GM23248 (cell line): ENCODE measurements around the gene LRMDA. TPM values are rescaled to one million over a fixed set of nuclear protein-coding genes. Genes with fewer than 3 reads are reported as not detected.

Experiments used
- DNase-seq: peaks from one replicate; pipeline ENCODE4 v3.0.0-alpha.2; 2015
- H2AFZ ChIP-seq: fragments of 200-600 bp; sonication (generic); 2 replicates; pipeline ENCODE4 v1.6.1; 2016; ENCODE audit warnings: antibody characterized with exemption
- H3F3A ChIP-seq: fragments of 200-600 bp; sonication (generic); 2 replicates; pipeline ENCODE4 v1.6.1; 2016; ENCODE audit warnings: mild to moderate bottlenecking, antibody characterized with exemption, mixed run types; ENCODE audit not compliant: insufficient read depth
- H3K27ac ChIP-seq: fragments of 200-600 bp; sonication (generic); 2 replicates; pipeline ENCODE4 v1.5.1; 2016; ENCODE audit warnings: mild to moderate bottlenecking
- H3K27me3 ChIP-seq: fragments of 200-600 bp; sonication (generic); replicated peaks from 2 replicates; pipeline ENCODE4 v1.6.1; 2016; ENCODE audit warnings: mild to moderate bottlenecking; ENCODE audit not compliant: insufficient read depth
- H3K36me3 ChIP-seq: fragments of 200-600 bp; sonication (generic); 2 replicates; pipeline ENCODE4 v1.6.1; 2016; ENCODE audit warnings: low read depth, mild to moderate bottlenecking
- H3K4me1 ChIP-seq: fragments of 200-600 bp; sonication (generic); 2 replicates; pipeline ENCODE4 v1.6.1; 2016; ENCODE audit warnings: mild to moderate bottlenecking; ENCODE audit not compliant: insufficient read depth
- H3K4me2 ChIP-seq: fragments of 200-600 bp; sonication (generic); one replicate; pipeline ENCODE4 v1.6.1; 2016; ENCODE audit warnings: mild to moderate bottlenecking; ENCODE audit not compliant: unreplicated experiment
- H3K4me3 ChIP-seq: fragments of 200-600 bp; sonication (generic); 2 replicates; pipeline ENCODE4 v1.5.1; 2016; ENCODE audit warnings: mild to moderate bottlenecking
- H3K79me2 ChIP-seq: fragments of 200-600 bp; sonication (generic); 2 replicates; pipeline ENCODE4 v1.6.1; 2016; ENCODE audit warnings: mild to moderate bottlenecking; ENCODE audit not compliant: insufficient read depth
- H3K9ac ChIP-seq: fragments of 200-600 bp; sonication (generic); 2 replicates; pipeline ENCODE4 v1.6.1; 2016; ENCODE audit warnings: mild to moderate bottlenecking
- H3K9me2 ChIP-seq: fragments of 200-600 bp; sonication (generic); 2 replicates; pipeline ENCODE4 v1.6.1; 2016; ENCODE audit warnings: mixed run types, mild to moderate bottlenecking, moderate library complexity; ENCODE audit not compliant: insufficient read depth
- H3K9me3 ChIP-seq: fragments of 200-600 bp; sonication (generic); one replicate; pipeline ENCODE4 v1.6.1; 2017; ENCODE audit warnings: low read depth
- H4K20me1 ChIP-seq: fragments of 200-600 bp; sonication (generic); 2 replicates; pipeline ENCODE4 v1.6.0; 2016; ENCODE audit not compliant: insufficient read depth
- EZH2 ChIP-seq: fragments of 200-600 bp; sonication (generic); IDR thresholded peaks from 2 replicates; pipeline ENCODE4 v1.6.1; 2018; ENCODE audit warnings: antibody characterized with exemption, mild to moderate bottlenecking; ENCODE audit not compliant: insufficient read depth, poor library complexity, severe bottlenecking
- EZH2phosphoT487 ChIP-seq: fragments of 200-600 bp; sonication (generic); IDR thresholded peaks from 2 replicates; pipeline ENCODE4 v1.6.1; 2018; ENCODE audit warnings: antibody characterized with exemption, moderate library complexity, mild to moderate bottlenecking, low read depth; ENCODE audit not compliant: insufficient read depth
- WGBS, 2 experiments: methylation state at CpG; one replicate each; pipeline ENCODE4 v1.1.6; 2015 to 2017; ENCODE audit warnings: low lambda C conversion rate in 2 of 2, low coverage in 1 of 2; ENCODE audit errors: missing lambda C conversion rate in 2 of 2; 5-methylcytosine and 5-hydroxymethylcytosine counted together
- in situ Hi-C: fragments of 300-500 bp; cut with MboI; formaldehyde crosslinking; loops from 2 replicates; pipeline ENCODE4 v1.15.0; 2020
- polyA plus RNA-seq: library from polyadenylated mRNA; unstranded; fragments of >200 nt; fragmentation: Nextera tagmentation; extraction: Ambion mirVana; gene quantifications from 2 replicates; pipeline ENCODE4 v1.2.1, GENCODE V29; 2016
- total RNA-seq: library from RNA; depleted of rRNA; stranded (reverse); fragments of >200 nt; shearing (Covaris generic); gene quantifications from 2 replicates; pipeline ENCODE4 v1.2.3, GENCODE V29; 2014

Gene LRMDA
- total and polyA plus RNA-seq, 2 experiments from 2014 or later: 2.6 TPM; not detected in 1

DNA sequence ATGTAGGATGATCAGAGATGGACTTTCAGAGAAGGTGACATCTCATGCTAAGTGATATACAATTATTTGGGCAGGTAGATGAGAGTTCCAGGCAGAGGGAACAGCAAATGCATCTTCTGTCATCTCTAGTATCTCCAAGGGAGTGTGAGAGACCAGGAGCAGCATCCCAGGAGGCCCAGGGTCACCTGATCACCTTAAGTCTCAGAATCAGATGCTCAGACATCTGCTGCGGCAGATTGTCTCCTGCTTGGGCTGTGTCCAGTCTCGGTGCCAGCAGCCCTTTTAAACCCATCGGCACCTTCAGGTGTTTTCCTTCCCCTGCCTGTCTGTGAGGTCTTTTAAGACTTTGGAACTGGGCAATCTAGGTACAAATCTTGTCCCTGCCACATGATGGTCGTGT lies 690.6 kb downstream of the LRMDA start:
- H3K79me2 ChIP-seq: no peaks in the 10 kb centered on the region
- 0 out of 2 replicates have a peak, but pooled peaks cover 3% of the 10 kb centered on the region for H3K9me2 ChIP-seq
- no peak overlapping the region for H3K4me3 ChIP-seq
- H3K9ac ChIP-seq: no peak overlapping the region
- peaks cover 47% of the 10 kb centered on the region for H3K4me1 ChIP-seq
- in situ Hi-C loops: no loop called here
- H3F3A ChIP-seq: peaks cover 31% of the 10 kb centered on the region
- no peaks in the 10 kb centered on the region for H4K20me1 ChIP-seq
- no peak for DNase-seq
- no peaks in the 10 kb centered on the region for H3K27me3 ChIP-seq
- TF ChIP-seq EZH2phosphoT487: no peak
- TF ChIP-seq EZH2: no peak
- no peaks in the 10 kb centered on the region for H3K36me3 ChIP-seq
- H3K9me3 ChIP-seq: no peaks in the 10 kb centered on the region
- no peak overlapping the region for H3K27ac ChIP-seq
- H2AFZ ChIP-seq: no peak overlapping the region
- no peak overlapping the region for H3K4me2 ChIP-seq
- WGBS, 2 experiments: 97 to 99% methylated on average over 4 of the region's 4 CpGs

DNA sequence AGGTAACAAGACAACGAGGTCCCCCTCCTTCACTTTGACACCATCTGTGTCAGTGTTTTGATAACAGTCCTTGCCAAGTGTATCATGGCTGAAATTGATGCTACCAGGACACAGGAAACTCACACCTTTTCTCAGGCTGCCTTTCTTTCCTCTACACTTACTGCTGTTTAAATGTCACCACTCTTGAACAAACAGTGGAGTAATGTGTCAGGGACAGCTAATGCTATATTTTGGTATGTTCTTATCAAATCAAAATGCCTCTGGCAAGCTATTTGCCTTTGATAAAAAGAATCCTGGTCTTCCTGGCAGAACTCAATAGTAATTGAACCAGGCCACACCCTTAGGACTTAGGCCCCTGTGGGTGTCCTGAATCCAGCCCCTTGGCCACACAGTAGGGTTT lies 692.9 kb downstream of the LRMDA start:
- no peak overlapping the region for H3K4me3 ChIP-seq
- H3K9ac ChIP-seq: no peak overlapping the region
- DNase-seq: no peak
- peaks cover 9% of the 10 kb centered on the region for H3F3A ChIP-seq
- no peaks in the 10 kb centered on the region for H4K20me1 ChIP-seq
- no peaks in the 10 kb centered on the region for H3K27me3 ChIP-seq
- no peaks in the 10 kb centered on the region for H3K79me2 ChIP-seq
- WGBS, 2 experiments: 81 to 87% methylated on average over 1 of the region's 1 CpG
- H2AFZ ChIP-seq: no peak overlapping the region
- H3K36me3 ChIP-seq: no peaks in the 10 kb centered on the region
- no peaks in the 10 kb centered on the region for H3K9me3 ChIP-seq
- peaks cover 28% of the 10 kb centered on the region for H3K4me1 ChIP-seq
- TF ChIP-seq EZH2phosphoT487 (no peak), EZH2 (no peak)
- H3K4me2 ChIP-seq: no peak overlapping the region
- H3K27ac ChIP-seq: no peak overlapping the region
- H3K9me2 ChIP-seq: 0 out of 2 replicates have a peak, but pooled peaks cover 3% of the 10 kb centered on the region
- in situ Hi-C loops: no loop called here

DNA sequence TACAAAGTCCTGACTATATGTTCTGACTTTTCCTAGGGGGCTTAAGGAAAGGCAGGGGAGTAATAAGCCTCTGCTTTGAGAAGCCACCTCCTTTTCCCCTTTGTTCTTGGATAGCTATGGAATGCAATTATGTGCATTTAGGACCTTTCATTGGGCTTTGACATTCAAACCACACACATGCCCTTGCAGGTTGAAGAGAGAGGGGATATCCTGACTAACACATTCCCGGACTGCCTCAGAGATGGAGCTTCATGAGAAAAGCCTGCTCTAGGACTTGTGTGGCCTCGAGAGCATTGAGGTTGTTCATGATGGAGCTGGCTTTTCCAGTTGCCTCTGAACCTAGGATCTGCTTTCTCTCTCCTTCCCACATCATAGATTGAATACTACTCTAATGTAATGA lies 694.5 kb downstream of the LRMDA start:
- H3K4me2 ChIP-seq: no peak overlapping the region
- H3K27ac ChIP-seq: no peak overlapping the region
- H4K20me1 ChIP-seq: no peaks in the 10 kb centered on the region
- no peaks in the 10 kb centered on the region for H3F3A ChIP-seq
- H3K9me2 ChIP-seq: 0 out of 2 replicates have a peak, but pooled peaks cover 3% of the 10 kb centered on the region
- H3K27me3 ChIP-seq: no peaks in the 10 kb centered on the region
- no peaks in the 10 kb centered on the region for H3K36me3 ChIP-seq
- H3K9me3 ChIP-seq: no peaks in the 10 kb centered on the region
- TF ChIP-seq EZH2: no peak
- TF ChIP-seq EZH2phosphoT487: no peak
- no peaks in the 10 kb centered on the region for H3K79me2 ChIP-seq
- in situ Hi-C loops: no loop called here
- DNase-seq: no peak
- WGBS, 2 experiments: 91 to 97% methylated on average over 2 of the region's 2 CpGs
- no peak overlapping the region for H3K9ac ChIP-seq
- H3K4me1 ChIP-seq: peaks cover 12% of the 10 kb centered on the region
- no peak overlapping the region for H3K4me3 ChIP-seq
- H2AFZ ChIP-seq: no peak overlapping the region

DNA sequence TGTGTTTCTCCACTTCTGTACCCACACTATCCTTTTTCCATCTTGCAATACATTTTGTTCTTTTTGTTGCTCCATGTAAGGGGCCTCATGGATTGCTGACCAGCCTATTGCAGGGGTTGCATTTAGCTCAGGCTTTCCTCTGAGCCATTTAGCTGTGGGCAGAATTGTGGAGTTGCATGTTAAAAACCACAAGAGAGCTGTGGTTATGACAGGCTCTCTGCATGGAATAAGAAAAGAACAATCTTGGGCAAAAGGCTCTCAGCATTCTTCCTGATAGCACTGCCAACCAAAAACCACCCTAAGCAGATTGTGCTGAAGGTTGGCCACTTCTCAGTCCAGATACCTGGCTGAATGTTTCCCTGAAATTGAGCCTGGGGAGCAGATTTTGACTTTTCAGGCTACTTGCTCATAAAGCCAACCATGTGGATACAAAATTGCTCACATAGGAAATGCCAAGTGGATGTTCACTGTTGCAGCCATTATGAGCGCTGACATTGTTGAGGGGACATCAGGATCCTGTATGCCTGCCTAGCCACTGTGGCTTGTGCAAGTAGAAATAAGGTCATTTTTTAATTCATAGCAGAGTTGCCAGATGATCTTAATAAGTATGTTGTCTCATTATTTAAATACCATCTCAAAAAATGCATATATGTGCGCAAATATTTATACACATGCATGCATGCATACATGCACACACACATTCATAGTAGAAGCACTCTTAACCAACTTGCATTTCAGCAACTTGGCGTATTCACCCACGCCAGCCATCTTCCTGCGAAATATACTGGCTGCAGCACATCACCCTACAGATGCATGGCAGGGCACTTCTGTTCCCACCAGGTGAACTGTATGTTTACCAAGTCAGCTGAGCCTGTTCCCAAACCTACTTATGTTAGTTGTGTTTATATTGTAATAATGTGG lies 695.4 kb downstream of the LRMDA start:
- no peak overlapping the region for H3K4me2 ChIP-seq
- H3K27ac ChIP-seq: no peak overlapping the region
- no peak for TF ChIP-seq EZH2phosphoT487
- no peak for TF ChIP-seq EZH2
- no peak overlapping the region for H2AFZ ChIP-seq
- no peaks in the 10 kb centered on the region for H3K9me3 ChIP-seq
- no peaks in the 10 kb centered on the region for H3F3A ChIP-seq
- H3K27me3 ChIP-seq: no peaks in the 10 kb centered on the region
- H3K4me3 ChIP-seq: no peak overlapping the region
- no peaks in the 10 kb centered on the region for H3K9me2 ChIP-seq
- no peaks in the 10 kb centered on the region for H4K20me1 ChIP-seq
- DNase-seq: peak; percentile 68
- H3K9ac ChIP-seq: no peak overlapping the region
- peaks cover 11% of the 10 kb centered on the region for H3K4me1 ChIP-seq
- H3K79me2 ChIP-seq: no peaks in the 10 kb centered on the region
- H3K36me3 ChIP-seq: no peaks in the 10 kb centered on the region
- WGBS, 2 experiments: 94 to 96% methylated on average over 5 of the region's 5 CpGs
- in situ Hi-C loops: no loop called here
